SK-N-SH (cell line): Measurements from ENCODE around the gene ZDHHC8. TPM values are rescaled to one million over a fixed set of nuclear protein-coding genes. Genes with fewer than 3 reads are reported as not detected.
"Not testable (repeated sequence)": the region's sequence is repeated elsewhere in the genome, so short reads cannot be mapped to it uniquely, and the experiment has no call there.

Experiments used
- CTCF ChIA-PET: fragments of 300-600, 350-600 bp; formaldehyde crosslinking; extraction: SDS; loops from one replicate; lab custom pipeline; 2021; lab: Yijun Ruan, JAX
- POLR2A ChIA-PET: fragments of 350-600 bp; sonication (Branson Sonifier 250); formaldehyde crosslinking; extraction: SDS; loops from one replicate; lab custom pipeline; 2020; ENCODE audit warnings: antibody characterized with exemption, inconsistent platforms; lab: Yijun Ruan, JAX
- DNase-seq: peaks from one replicate; pipeline ENCODE4 v3.0.0; 2012
- H2AFZ ChIP-seq: fragments of 200-600 bp; sonication (generic); 2 replicates; pipeline ENCODE4 v1.8.1; 2016; ENCODE audit warnings: antibody characterized with exemption, mild to moderate bottlenecking, low read depth
- H3F3A ChIP-seq: fragments of 200-600 bp; sonication (generic); replicated peaks from 2 replicates; pipeline ENCODE3; 2016; ENCODE audit warnings: antibody characterized with exemption, mild to moderate bottlenecking; ENCODE audit not compliant: insufficient read depth
- H3K27ac ChIP-seq, 2 experiments: fragments of 200-500 bp in 1 of 2; fragments of 200-600 bp in 1 of 2; sonication (Bioruptor generic) in 1 of 2; sonication (generic), shearing (Covaris generic) in 1 of 2; 2 replicates each; pipeline versions ENCODE4 v1.5.1 to v1.6.1; 2014 to 2016; ENCODE audit warnings: low read depth in 2 of 2, inconsistent platforms in 1 of 2, low read length in 1 of 2, mild to moderate bottlenecking in 1 of 2, mixed read lengths in 1 of 2
- H3K27me3 ChIP-seq: fragments of 200-600 bp; sonication (generic), shearing (Covaris generic); 2 replicates; pipeline ENCODE4 v1.6.1; 2016; ENCODE audit warnings: mixed run types; ENCODE audit not compliant: insufficient read depth
- H3K36me3 ChIP-seq, 2 experiments: fragments of 200-500 bp in 1 of 2; fragments of 200-600 bp in 1 of 2; sonication (Bioruptor generic) in 1 of 2; sonication (generic) in 1 of 2; replicated peaks in 1 of 2; 2 replicates each; pipeline versions ENCODE3 to v1.5.1; 2014 to 2016; ENCODE audit warnings: low read length in 1 of 2, mild to moderate bottlenecking in 1 of 2; ENCODE audit not compliant: insufficient read depth in 2 of 2, control insufficient read depth in 1 of 2
- H3K4me1 ChIP-seq, 2 experiments: fragments of 200-500 bp in 1 of 2; fragments of 200-600 bp in 1 of 2; sonication (Bioruptor generic) in 1 of 2; sonication (generic), shearing (Covaris generic) in 1 of 2; 2 replicates each; pipeline versions ENCODE4 v1.5.1 to v1.6.1; 2014 to 2016; ENCODE audit warnings: low read depth in 1 of 2, low read length in 1 of 2, mixed run types in 1 of 2; ENCODE audit not compliant: insufficient read depth in 2 of 2, control insufficient read depth in 1 of 2
- H3K4me2 ChIP-seq: fragments of 200-600 bp; sonication (generic), shearing (Covaris generic); 2 replicates; pipeline ENCODE4 v1.6.1; 2017; ENCODE audit warnings: mixed run types
- H3K4me3 ChIP-seq, 2 experiments: fragments of 200-500 bp in 1 of 2; fragments of 200-600 bp in 1 of 2; sonication (Bioruptor generic) in 1 of 2; sonication (generic), shearing (Covaris generic) in 1 of 2; 2 replicates each; pipeline versions ENCODE4 v1.5.1 to v1.8.1; 2014 to 2016; ENCODE audit warnings: low read depth in 2 of 2, inconsistent platforms in 1 of 2, low read length in 1 of 2, mild to moderate bottlenecking in 1 of 2, mixed read lengths in 1 of 2, moderate library complexity in 1 of 2
- H3K79me2 ChIP-seq: fragments of 200-600 bp; sonication (generic); 2 replicates; pipeline ENCODE4 v1.8.1; 2017; ENCODE audit warnings: mild to moderate bottlenecking; ENCODE audit not compliant: insufficient read depth
- H3K9ac ChIP-seq: fragments of 200-600 bp; sonication (generic); 2 replicates; pipeline ENCODE4 v1.6.1; 2017; ENCODE audit warnings: mixed run types
- H3K9me2 ChIP-seq: fragments of 200-600 bp; sonication (generic); 2 replicates; pipeline ENCODE4 v1.6.1; 2017; ENCODE audit warnings: mixed run types
- H3K9me3 ChIP-seq: fragments of 200-600 bp; sonication (generic); 2 replicates; pipeline ENCODE4 v1.6.1; 2017; ENCODE audit warnings: mixed run types, mild to moderate bottlenecking, moderate library complexity
- H4K20me1 ChIP-seq: fragments of 200-600 bp; sonication (generic); 2 replicates; pipeline ENCODE4 v1.6.1; 2017; ENCODE audit warnings: mild to moderate bottlenecking, mixed run types; ENCODE audit not compliant: insufficient read depth
- EZH2phosphoT487 ChIP-seq: fragments of 200-600 bp; sonication (generic); IDR thresholded peaks from 2 replicates; pipeline ENCODE4 v1.6.1; 2017; ENCODE audit warnings: low read depth, mixed run types, mild to moderate bottlenecking, antibody characterized with exemption, moderate library complexity, borderline replicate concordance
- FOSL2 ChIP-seq: IDR thresholded peaks from 2 replicates; pipeline ENCODE4 v1.4.0; 2012; ENCODE audit warnings: low read depth, mild to moderate bottlenecking, moderate library complexity, borderline replicate concordance
- FOXM1 ChIP-seq: IDR thresholded peaks from 2 replicates; pipeline ENCODE4 v1.4.0; 2012; ENCODE audit warnings: low read depth, mild to moderate bottlenecking
- GABPA ChIP-seq: IDR thresholded peaks from 2 replicates; pipeline ENCODE4 v1.4.0; 2012; ENCODE audit warnings: low read depth, mild to moderate bottlenecking
- JUND ChIP-seq: IDR thresholded peaks from 2 replicates; pipeline ENCODE4 v1.4.0; 2012
- MEF2A ChIP-seq: IDR thresholded peaks from 2 replicates; pipeline ENCODE4 v1.4.0; 2012; ENCODE audit warnings: low read depth, borderline replicate concordance
- MXI1 ChIP-seq: IDR thresholded peaks from 2 replicates; pipeline ENCODE4 v1.6.1; 2012; ENCODE audit warnings: mild to moderate bottlenecking, low read depth, low read length, improper control_type of control experiment
- NFIC ChIP-seq: IDR thresholded peaks from 2 replicates; pipeline ENCODE4 v1.4.0; 2012; ENCODE audit warnings: borderline replicate concordance
- POLR2AphosphoS5 ChIP-seq: IDR thresholded peaks from 2 replicates; pipeline ENCODE4 v1.6.1; 2012; ENCODE audit warnings: low read depth, low read length
- RCOR1 ChIP-seq: fragments of 150-350 bp; IDR thresholded peaks from 2 replicates; pipeline ENCODE4 v1.6.1; 2017; ENCODE audit warnings: antibody characterized with exemption, low read length
- REST ChIP-seq: IDR thresholded peaks from 2 replicates; pipeline ENCODE4 v1.6.1; 2012; ENCODE audit warnings: mild to moderate bottlenecking, low read depth, low read length, moderate library complexity
- RFX5 ChIP-seq: IDR thresholded peaks from 2 replicates; pipeline ENCODE4 v1.6.1; 2012; ENCODE audit warnings: mild to moderate bottlenecking, improper control_type of control experiment, low read length
- SIN3A ChIP-seq: IDR thresholded peaks from 2 replicates; pipeline ENCODE4 v1.6.1; 2012; ENCODE audit warnings: low read depth, mild to moderate bottlenecking, low read length, moderate library complexity, borderline replicate concordance
- TAF1 ChIP-seq: IDR thresholded peaks from 2 replicates; pipeline ENCODE4 v1.6.1; 2012; ENCODE audit warnings: low read depth, mild to moderate bottlenecking, low read length, moderate library complexity, borderline replicate concordance
- TCF12 ChIP-seq: IDR thresholded peaks from 2 replicates; pipeline ENCODE4 v1.4.0; 2012
- TEAD4 ChIP-seq: IDR thresholded peaks from 2 replicates; pipeline ENCODE4 v1.4.0; 2012; ENCODE audit warnings: mild to moderate bottlenecking, borderline replicate concordance; ENCODE audit not compliant: insufficient read depth
- YY1 ChIP-seq: IDR thresholded peaks from 2 replicates; pipeline ENCODE4 v1.4.0; 2012; ENCODE audit warnings: low read depth, mild to moderate bottlenecking
- WGBS: methylation state at CpG from one replicate; pipeline ENCODE4 v1.1.6; 2017; ENCODE audit warnings: low lambda C conversion rate; 5-methylcytosine and 5-hydroxymethylcytosine counted together
- polyA plus RNA-seq, 3 experiments: library from polyadenylated mRNA; depleted of rRNA; stranded (reverse); fragments of >200 nt; gene quantifications; 2 replicates each; pipeline ENCODE4 v1.2.3, GENCODE V29; 2012
- TF ChIP-seq, protein P1 (sequence below): fragments of 150-350 bp; IDR thresholded peaks from 2 replicates; pipeline ENCODE4 v1.6.1; 2017; ENCODE audit warnings: antibody characterized with exemption, low read length, low read depth, borderline replicate concordance
- TF ChIP-seq, protein P2 (sequence below): IDR thresholded peaks from 2 replicates; pipeline ENCODE4 v1.4.0; 2012; ENCODE audit warnings: low read depth, borderline replicate concordance

Gene ZDHHC8
- polyA plus RNA-seq, 1 of the 3 experiments (the other 2 are of a cell fraction) = 65.3 TPM

- DNase-seq = no peak
- Histone ChIP-seq H3K4me3 (no peak overlapping the region), H3K79me2 (0 out of 2 replicates have a peak, but pooled peaks cover 4% of the 10 kb centered on the region), H3K4me2 (no peak overlapping the region), H2AFZ (no peak overlapping the region), H3K36me3 (no peaks in the 10 kb centered on the region), H3F3A (no peaks in the 10 kb centered on the region), H3K9me3 (no peaks in the 10 kb centered on the region), H4K20me1 (no peaks in the 10 kb centered on the region), H3K4me1 (peaks cover 0 to 31% of the 10 kb centered on the region in 2 experiments; a peak in 1 of 4 replicates), H3K9ac (no peak overlapping the region), H3K27ac (no peak overlapping the region), H3K9me2 (no peaks in the 10 kb centered on the region), H3K27me3 (no peaks in the 10 kb centered on the region)
- POLR2A ChIA-PET = no interaction called here
- CTCF ChIA-PET = interaction anchor here (0.7 to 1.6 kb wide), 4 partner anchors 21 to 157 kb away, joined by 3 to 6 read pairs (median 4); no protein-coding TSS in a partner anchor
- TF ChIP-seq TEAD4 = no peak
- no peak for TF ChIP-seq FOXM1
- no peak for TF ChIP-seq POLR2AphosphoS5
- TF ChIP-seq RCOR1 = no peak
- TF ChIP-seq, protein P1, sequence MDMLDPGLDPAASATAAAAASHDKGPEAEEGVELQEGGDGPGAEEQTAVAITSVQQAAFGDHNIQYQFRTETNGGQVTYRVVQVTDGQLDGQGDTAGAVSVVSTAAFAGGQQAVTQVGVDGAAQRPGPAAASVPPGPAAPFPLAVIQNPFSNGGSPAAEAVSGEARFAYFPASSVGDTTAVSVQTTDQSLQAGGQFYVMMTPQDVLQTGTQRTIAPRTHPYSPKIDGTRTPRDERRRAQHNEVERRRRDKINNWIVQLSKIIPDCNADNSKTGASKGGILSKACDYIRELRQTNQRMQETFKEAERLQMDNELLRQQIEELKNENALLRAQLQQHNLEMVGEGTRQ = no peak
- TF ChIP-seq MEF2A = no peak
- no peak for TF ChIP-seq JUND
- no peak for TF ChIP-seq REST
- TF ChIP-seq FOSL2 = no peak
- TF ChIP-seq RFX5 = no peak
- no peak for TF ChIP-seq TAF1
- no peak for TF ChIP-seq SIN3A
- no peak for TF ChIP-seq YY1
- no peak for TF ChIP-seq GABPA
- no peak for TF ChIP-seq TCF12
- TF ChIP-seq, protein P2, sequence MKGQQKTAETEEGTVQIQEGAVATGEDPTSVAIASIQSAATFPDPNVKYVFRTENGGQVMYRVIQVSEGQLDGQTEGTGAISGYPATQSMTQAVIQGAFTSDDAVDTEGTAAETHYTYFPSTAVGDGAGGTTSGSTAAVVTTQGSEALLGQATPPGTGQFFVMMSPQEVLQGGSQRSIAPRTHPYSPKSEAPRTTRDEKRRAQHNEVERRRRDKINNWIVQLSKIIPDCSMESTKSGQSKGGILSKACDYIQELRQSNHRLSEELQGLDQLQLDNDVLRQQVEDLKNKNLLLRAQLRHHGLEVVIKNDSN = no peak
- no peak for TF ChIP-seq EZH2phosphoT487
- no peak for TF ChIP-seq MXI1
- no peak for TF ChIP-seq NFIC
- WGBS = 82% methylated on average over 5 of the region's 9 CpGs
Observed at GRCh38 chr22:20159076-20159475, 27.5 kb downstream of the ZDHHC8 start.

GRCh38 chr22:20159531-20159930, 27.9 kb downstream of the ZDHHC8 start:
- H3K36me3 ChIP-seq, H3K9ac ChIP-seq, H3F3A ChIP-seq, H3K4me3 ChIP-seq, H3K9me2 ChIP-seq, H3K4me2 ChIP-seq, H3K27ac ChIP-seq, H3K27me3 ChIP-seq, H3K9me3 ChIP-seq, H2AFZ ChIP-seq, H4K20me1 ChIP-seq, DNase-seq, H3K79me2 ChIP-seq: not testable (repeated sequence)
- POLR2A ChIA-PET = interaction anchor here (0.9 kb wide), 1 partner anchor 125 kb away, joined by 6 read pairs; no protein-coding TSS in a partner anchor
- WGBS = 91% methylated on average over 7 of the region's 14 CpGs
- H3K4me1 ChIP-seq = peaks cover 0 to 26% of the 10 kb centered on the region in 2 experiments; a peak in 1 of 4 replicates
- CTCF ChIA-PET = interaction anchor here (0.7 to 1.6 kb wide), 4 partner anchors 21 to 157 kb away, joined by 3 to 6 read pairs (median 4); no protein-coding TSS in a partner anchor
